Putamen (tissue), 1 donor: ENCODE results near the gene MICU1.
A peak's percentile ranks its signal among the peaks of the same experiment; 100 is the strongest.
"Not testable (repeated sequence)": the region's sequence is repeated elsewhere in the genome, so short reads cannot be mapped to it uniquely, and the experiment has no call there.

Experiments used
- DNase-seq: peaks from one replicate; pipeline ENCODE4 v3.0.0-alpha.2; 2016; ENCODE audit warnings: low spot score

Gene MICU1

DNA sequence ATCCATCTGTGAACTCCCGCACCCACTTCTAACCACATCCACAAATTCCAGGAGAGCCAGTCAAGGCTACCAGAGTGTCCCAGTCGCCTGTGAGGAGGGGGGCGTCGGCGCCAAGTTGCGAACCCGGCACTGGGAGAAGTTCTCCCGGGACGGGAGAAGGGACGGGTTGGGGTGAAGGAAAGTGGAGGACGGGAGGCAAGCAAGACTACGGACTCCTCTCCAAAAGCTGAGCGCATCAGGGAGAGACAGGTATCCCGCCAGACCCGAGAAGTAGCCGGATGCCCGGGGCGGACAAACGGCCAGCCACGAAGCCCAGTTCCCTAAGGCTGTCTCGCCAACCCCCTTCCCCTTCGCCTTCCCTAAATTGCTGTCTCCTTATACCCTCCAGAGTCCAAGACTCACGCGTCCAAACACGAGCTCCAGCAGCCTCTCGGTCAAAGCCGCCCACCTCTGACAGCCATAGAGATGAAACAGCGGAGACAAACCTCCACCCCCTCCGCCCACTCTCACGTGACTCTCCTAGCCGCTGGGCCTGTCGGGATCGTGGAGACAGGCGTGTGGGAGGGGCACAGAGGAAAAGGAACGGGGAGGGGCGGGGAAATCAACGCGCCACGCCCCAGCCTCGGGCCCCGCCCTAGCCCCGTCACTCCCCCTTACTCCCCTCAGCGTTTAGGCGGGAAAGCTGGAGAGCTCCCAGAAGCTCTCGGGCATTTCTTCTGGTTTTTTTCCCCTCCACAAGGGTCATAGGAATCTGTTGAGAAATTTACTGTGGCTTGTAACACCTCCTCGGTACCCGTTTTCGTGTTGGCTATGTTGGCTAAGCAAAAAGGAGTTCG lies at the start of gene MICU1:
TSS of gene MICU1 (minus strand) at position 472 of the 836 bp plus-strand sequence. CDS start 59,286 bp downstream, outside the sequence.
- peak; percentile 97 for DNase-seq

- not testable (repeated sequence) for DNase-seq
Observed at GRCh38 chr10:72674174-72674573, 48.3 kb upstream of the MICU1 start.

DNA sequence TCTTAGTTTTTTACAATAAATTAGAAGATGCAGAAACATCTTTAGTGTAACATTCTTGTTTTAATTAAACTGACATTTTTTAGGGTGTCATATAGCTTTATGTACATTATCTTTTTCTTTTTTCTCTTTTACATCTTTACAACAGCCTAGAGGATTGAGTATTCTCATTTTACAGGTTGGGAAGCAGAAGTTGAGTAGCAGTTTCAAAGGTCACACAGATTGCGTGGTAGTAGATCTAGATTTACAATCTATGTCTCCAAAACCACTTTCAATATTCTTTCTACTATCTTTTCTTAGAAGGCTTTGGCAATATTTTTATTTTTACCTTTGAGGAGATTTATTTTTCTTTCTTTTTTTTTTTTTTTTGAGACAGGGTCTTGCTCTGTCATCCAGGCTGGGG lies 47.4 kb upstream of the MICU1 start:
- no peak for DNase-seq

GRCh38 chr10:72667207-72667864 lies 41.5 kb upstream of the MICU1 start:
- no peak for DNase-seq

DNA sequence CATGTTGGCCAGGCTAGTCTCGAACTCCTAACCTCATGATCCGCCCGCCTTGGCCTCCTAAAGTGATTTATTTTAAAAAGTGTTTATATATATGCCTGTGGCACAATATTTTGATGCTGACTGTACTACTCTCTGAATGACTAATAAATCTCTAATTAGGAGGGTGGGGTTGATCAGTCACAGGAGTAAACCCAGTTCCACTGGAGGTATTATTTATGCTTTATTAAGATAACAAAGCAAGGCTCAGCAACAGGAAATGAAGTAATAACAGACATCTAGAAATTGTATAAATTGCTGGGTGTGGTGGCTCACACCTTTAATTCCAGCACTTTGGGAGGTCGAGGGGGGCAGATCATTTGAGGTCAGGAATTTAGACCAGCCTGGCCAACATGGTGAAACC lies 40.0 kb upstream of the MICU1 start:
- DNase-seq, result no peak

DNA sequence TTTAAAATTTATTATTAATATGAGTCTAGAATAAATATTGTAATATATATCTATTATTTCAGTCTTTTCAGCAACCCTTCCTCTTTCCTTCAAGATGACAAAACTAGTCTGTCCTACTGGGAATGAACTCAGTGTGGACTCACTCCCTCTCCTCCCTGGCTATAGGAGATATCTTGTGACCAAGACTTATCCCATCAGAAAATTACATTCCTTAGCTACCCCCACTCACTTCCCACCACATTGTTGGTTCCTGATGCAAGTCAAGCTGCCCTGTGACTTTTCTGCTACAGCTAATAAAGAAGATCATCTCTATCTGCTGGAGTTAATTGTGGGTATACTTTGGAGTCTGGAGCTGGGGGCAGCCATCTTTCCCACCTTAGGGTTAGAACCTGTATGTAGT lies 38.1 kb upstream of the MICU1 start:
- no peak for DNase-seq

GRCh38 chr10:72661431-72661830 lies 35.6 kb upstream of the MICU1 start:
- DNase-seq, result no peak

- no peak for DNase-seq
Observed at GRCh38 chr10:72660220-72660619, 34.3 kb upstream of the MICU1 start.

GRCh38 chr10:72659694-72660093 lies 33.8 kb upstream of the MICU1 start:
- no peak for DNase-seq

DNA sequence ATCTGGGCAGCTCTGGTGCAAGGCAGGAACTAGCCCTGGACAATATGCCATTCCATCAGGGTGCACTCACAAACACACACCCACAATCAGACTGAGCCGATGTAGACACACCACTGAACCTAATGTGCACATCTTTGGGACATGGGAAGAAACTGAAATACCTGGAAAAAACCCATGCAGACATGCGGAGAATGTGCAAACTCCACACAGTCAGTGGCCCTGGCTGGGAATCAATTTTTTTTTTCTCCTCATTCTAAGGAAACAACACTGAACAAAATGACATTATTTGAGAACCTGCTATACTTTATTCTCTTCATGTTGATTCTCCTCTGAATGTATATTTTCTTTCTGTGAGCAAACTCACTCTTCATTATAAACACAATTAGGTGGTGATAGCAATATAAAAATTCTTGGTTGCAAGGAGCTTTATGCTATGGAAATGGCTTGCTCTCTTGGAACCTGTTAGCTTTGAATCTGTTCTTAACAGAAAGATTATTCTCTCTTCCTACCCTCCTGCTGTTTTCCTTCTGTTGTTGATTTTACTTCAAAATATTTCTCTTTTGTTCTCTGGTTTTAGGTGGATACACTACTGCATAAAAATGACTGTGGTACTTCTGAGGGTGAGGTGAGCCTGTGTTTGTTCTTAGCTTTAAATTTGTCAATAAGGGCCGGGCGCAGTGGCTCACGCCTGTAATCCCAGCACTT lies 33.0 kb upstream of the MICU1 start:
- no peak for DNase-seq

DNA sequence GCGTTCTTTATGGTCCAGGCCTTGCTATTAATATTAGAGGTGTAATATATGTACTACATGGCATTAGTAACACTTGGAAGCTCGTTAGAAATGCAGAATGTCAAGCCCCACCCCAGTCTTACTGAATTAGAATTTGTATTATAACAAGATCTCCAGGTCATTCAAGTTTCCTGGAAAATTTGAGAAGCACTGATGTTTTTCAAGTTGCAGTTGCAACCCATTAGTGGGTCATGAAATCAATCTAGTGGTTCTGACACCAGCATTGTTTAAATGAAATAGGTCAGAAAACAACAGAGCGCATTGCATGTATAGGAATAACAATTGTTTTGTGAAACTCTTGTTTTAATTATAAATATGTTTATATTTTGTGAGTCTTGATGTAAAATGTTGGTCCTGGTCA lies 28.8 kb upstream of the MICU1 start:
- DNase-seq, result no peak

DNA sequence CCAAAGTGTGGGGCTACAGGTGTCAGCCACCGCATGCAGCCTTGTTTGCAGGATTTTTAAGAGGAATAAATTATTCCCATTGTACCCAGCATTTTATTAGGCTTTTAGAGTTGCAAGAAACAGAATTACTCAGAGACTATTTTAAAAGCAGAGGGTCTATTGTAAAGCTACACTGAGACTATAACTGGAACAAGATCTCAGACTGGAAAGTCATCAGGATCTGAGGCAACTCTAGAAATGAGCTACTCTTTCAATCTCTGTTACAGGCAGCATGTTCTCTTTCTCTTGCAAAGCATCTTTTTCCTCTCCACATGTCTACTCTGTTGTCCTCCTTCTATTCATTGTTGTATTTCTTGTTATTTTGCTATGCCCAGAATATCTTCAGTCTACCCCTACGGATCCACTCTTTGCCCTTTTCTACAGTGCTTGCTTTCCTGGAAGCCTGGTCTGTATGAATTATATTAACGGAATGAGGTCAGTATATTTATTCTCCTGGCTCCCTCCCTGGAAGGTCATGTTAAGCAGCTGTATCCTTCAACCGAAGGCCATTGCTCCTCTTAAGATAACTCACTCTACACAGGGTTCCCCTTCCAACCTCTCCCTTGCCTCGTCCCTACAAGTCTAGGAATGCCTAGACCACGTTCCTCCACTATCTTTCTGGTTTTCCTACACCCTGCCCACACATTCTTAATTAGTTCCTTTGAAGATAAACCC lies 27.7 kb upstream of the MICU1 start:
- DNase-seq, result no peak

DNA sequence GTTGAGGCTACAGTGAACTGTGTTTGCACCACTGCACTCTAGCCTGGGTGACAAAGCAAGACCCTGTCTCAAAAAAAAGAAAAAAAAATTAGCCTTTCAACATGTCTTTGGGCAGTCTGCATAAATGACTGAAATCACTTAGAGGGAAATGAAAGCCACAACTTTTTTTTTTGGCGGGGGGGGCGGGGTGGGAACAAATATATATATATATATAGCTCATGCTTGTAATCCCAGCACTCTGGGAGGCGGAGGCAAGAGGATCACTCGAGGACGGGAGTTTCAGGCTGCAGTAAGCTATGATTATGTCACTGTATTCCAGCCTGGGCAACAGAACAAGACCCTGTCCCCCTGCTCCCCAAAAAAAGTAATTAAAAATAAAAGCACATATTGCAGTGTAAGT lies 23.4 kb upstream of the MICU1 start:
- no peak for DNase-seq

GRCh38 chr10:72648301-72648700 lies 22.4 kb upstream of the MICU1 start:
- no peak for DNase-seq

GRCh38 chr10:72646971-72647370 lies 21.1 kb upstream of the MICU1 start:
- not testable (repeated sequence) for DNase-seq

- no peak for DNase-seq
Observed at GRCh38 chr10:72645263-72645858, 19.5 kb upstream of the MICU1 start.

- no peak for DNase-seq
Observed at GRCh38 chr10:72642318-72642717, 16.4 kb upstream of the MICU1 start.

GRCh38 chr10:72639441-72639873 lies 13.6 kb upstream of the MICU1 start:
- no peak for DNase-seq

DNA sequence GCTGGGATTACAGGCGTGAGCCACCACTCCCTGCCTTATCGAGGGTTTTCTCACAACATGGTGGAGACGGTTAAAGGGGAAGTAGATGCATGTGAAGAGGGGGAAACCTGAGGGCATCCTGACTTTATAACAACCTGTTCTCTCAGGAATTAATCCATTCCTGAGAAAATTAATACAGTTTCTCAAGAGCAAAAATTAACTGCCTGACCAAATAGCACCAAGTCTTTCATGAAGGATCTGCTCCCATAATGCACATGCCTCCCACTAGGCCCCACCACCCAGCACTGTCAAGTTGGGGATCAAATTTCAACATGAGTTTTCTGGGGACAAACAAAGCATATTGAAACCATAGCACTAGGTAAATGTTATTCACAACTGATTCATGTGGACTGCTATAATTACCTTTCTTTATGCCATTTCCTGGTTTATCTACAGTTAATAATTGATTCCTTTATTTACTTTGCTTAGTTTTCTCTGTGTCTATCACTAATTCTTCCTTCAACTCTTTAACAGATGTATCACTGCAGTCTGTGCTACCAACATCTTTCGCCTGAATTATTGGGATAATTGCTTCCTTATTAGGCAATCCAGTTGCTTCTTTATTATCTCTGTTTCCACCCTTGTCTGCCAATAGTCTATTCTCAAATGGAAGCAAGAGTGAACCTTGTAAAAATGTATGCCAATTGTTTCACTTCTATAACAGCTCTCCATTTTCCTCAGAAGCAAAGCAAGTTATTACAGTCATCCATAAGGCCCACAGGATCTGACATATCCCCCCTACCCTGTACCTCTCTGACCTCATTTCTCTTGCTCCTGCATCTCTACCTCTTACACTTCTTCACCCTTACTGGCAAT lies 12.9 kb upstream of the MICU1 start:
- DNase-seq, result no peak

GRCh38 chr10:72637398-72637857 lies 11.5 kb upstream of the MICU1 start:
- no peak for DNase-seq

- DNase-seq, result no peak
Observed at GRCh38 chr10:72630144-72630543, 4.3 kb upstream of the MICU1 start.
